ENCODE measurements around the gene ZNF407.
A peak's percentile ranks its signal among the peaks of the same experiment; 100 is the strongest.

Gene ZNF407

GRCh38 chr18:74589811-74590210 is 7.9 kb upstream of the ZNF407 start:
- no peak for DNase-seq

GRCh38 chr18:74590671-74591070 is 7.0 kb upstream of the ZNF407 start:
- no peak for DNase-seq

GRCh38 chr18:74595431-74595830 is 2.2 kb upstream of the ZNF407 start:
- no peak for DNase-seq

- DNase-seq, result peak; percentile 38 to 71
These were observed 522 bp upstream of the ZNF407 start for GRCh38 chr18:74597034-74597661.

- DNase-seq, result peak; percentile 29 to 64
These were observed 806 bp downstream of the ZNF407 start for GRCh38 chr18:74598350-74599001.

- no peak for DNase-seq
These were observed 6.7 kb downstream of the ZNF407 start for GRCh38 chr18:74604361-74604760.

- DNase-seq, result no peak
These were observed 7.1 kb downstream of the ZNF407 start for GRCh38 chr18:74604774-74605173.

GRCh38 chr18:74608681-74609080 is 11.0 kb downstream of the ZNF407 start:
- DNase-seq, result no peak

GRCh38 chr18:74609535-74609934 is 11.9 kb downstream of the ZNF407 start:
- no peak for DNase-seq

GRCh38 chr18:74610051-74610615 is 12.5 kb downstream of the ZNF407 start:
- no peak for DNase-seq

- no peak for DNase-seq
These were observed 13.2 kb downstream of the ZNF407 start for GRCh38 chr18:74610860-74611259.

GRCh38 chr18:74611765-74612164 is 14.1 kb downstream of the ZNF407 start:
- DNase-seq, result no peak

- DNase-seq, result no peak
These were observed 15.7 kb downstream of the ZNF407 start for GRCh38 chr18:74613381-74613780.

- DNase-seq, result no peak
These were observed 18.8 kb downstream of the ZNF407 start for GRCh38 chr18:74616494-74616893.

- no peak for DNase-seq
These were observed 19.8 kb downstream of the ZNF407 start for GRCh38 chr18:74617486-74617885.

GRCh38 chr18:74622072-74622471 is 24.4 kb downstream of the ZNF407 start:
- no peak for DNase-seq

GRCh38 chr18:74623047-74623816 is 25.6 kb downstream of the ZNF407 start:
- peak in 1 of 2 experiments; percentile 16 for DNase-seq

GRCh38 chr18:74624466-74624865 is 26.8 kb downstream of the ZNF407 start:
- no peak for DNase-seq

- peak in 1 of 2 experiments; percentile 34 for DNase-seq
These were observed 27.5 kb downstream of the ZNF407 start for GRCh38 chr18:74625157-74625556.

GRCh38 chr18:74626049-74626874 is 28.6 kb downstream of the ZNF407 start:
- peak in 1 of 2 experiments; percentile 34 for DNase-seq

- DNase-seq, result no peak
These were observed 33.1 kb downstream of the ZNF407 start for GRCh38 chr18:74630804-74631203.

GRCh38 chr18:74631212-74631611 is 33.5 kb downstream of the ZNF407 start:
- no peak for DNase-seq
